PC-9 (cell line): Measurements from ENCODE around the gene UVRAG. TPM values are rescaled to one million over a fixed set of nuclear protein-coding genes. Genes with fewer than 3 reads are reported as not detected.

Source experiments
- Bru-seq: library from RNA; stranded (reverse); fragments of 400-500 nt; gene quantifications from one replicate; lab custom pipeline; 2021; lab: Mats Ljungman, UMichigan
- BruChase-seq, 2 experiments: library from RNA; stranded (reverse); fragments of 400-500 nt; gene quantifications; one replicate each; lab custom pipeline; 2021; lab: Mats Ljungman, UMichigan
- BruUV-seq: library from RNA; stranded (reverse); fragments of 400-500 nt; replicated peaks from 2 replicates; lab custom pipeline; 2021; lab: Mats Ljungman, UMichigan
- CTCF ChIA-PET: fragments of 300-600 bp; sonication (Branson Sonifier 250); formaldehyde crosslinking; loops from one replicate; lab custom pipeline; 2022; ENCODE audit warnings: antibody characterized with exemption; lab: Charles Lee
- POLR2A ChIA-PET: fragments of 300-600 bp; sonication (Branson Sonifier 250); formaldehyde crosslinking; loops from one replicate; lab custom pipeline; 2022; ENCODE audit warnings: antibody characterized with exemption; ENCODE audit not compliant: unreplicated experiment; lab: Charles Lee
- DNase-seq, 2 experiments: peaks; one replicate each; pipeline versions ENCODE4 v3.0.0 to v3.0.0-alpha.2; 2015 to 2022; ENCODE audit warnings: mixed read lengths in 1 of 2
- H2AFZ ChIP-seq: fragments of 200-600 bp; sonication (generic); 2 replicates; pipeline ENCODE4 v1.8.1; 2017; ENCODE audit warnings: antibody characterized with exemption
- H3F3A ChIP-seq: fragments of 200-600 bp; sonication (generic); 2 replicates; pipeline ENCODE4 v1.8.1; 2017; ENCODE audit warnings: antibody characterized with exemption, mild to moderate bottlenecking, low read depth; ENCODE audit not compliant: insufficient read depth
- H3K27ac ChIP-seq: fragments of 200-600 bp; sonication (generic); 2 replicates; pipeline ENCODE4 v1.6.1; 2016; ENCODE audit warnings: mixed run types
- H3K27me3 ChIP-seq: fragments of 200-600 bp; sonication (generic); 2 replicates; pipeline ENCODE4 v1.6.1; 2016; ENCODE audit warnings: low read depth, mixed run types; ENCODE audit not compliant: insufficient read depth
- H3K36me3 ChIP-seq: fragments of 200-600 bp; sonication (generic); 2 replicates; pipeline ENCODE4 v1.6.1; 2016; ENCODE audit warnings: low read depth, mixed run types
- H3K4me1 ChIP-seq: fragments of 200-600 bp; sonication (generic); replicated peaks from 2 replicates; pipeline ENCODE4 v1.6.1; 2016; ENCODE audit warnings: mixed run types; ENCODE audit not compliant: insufficient read depth
- H3K4me2 ChIP-seq: fragments of 200-600 bp; sonication (generic); 2 replicates; pipeline ENCODE4 v1.6.1; 2017; ENCODE audit warnings: mixed run types
- H3K4me3 ChIP-seq: fragments of 200-600 bp; sonication (generic); 2 replicates; pipeline ENCODE4 v1.6.1; 2016; ENCODE audit warnings: mixed run types
- H3K79me2 ChIP-seq: fragments of 200-600 bp; sonication (generic); 2 replicates; pipeline ENCODE4 v1.6.1; 2017; ENCODE audit warnings: low read depth, mixed run types
- H3K9me2 ChIP-seq: fragments of 200-600 bp; sonication (generic); 2 replicates; pipeline ENCODE4 v1.8.1; 2017; ENCODE audit warnings: mild to moderate bottlenecking; ENCODE audit not compliant: insufficient read depth
- H3K9me3 ChIP-seq: fragments of 200-600 bp; sonication (generic); 2 replicates; pipeline ENCODE4 v1.8.1; 2016; ENCODE audit warnings: low read depth; ENCODE audit not compliant: insufficient read depth
- H4K20me1 ChIP-seq: fragments of 200-600 bp; sonication (generic); 2 replicates; pipeline ENCODE4 v1.8.1; 2017; ENCODE audit not compliant: insufficient read depth
- EZH2 ChIP-seq: fragments of 200-600 bp; sonication (generic); IDR thresholded peaks from 2 replicates; pipeline ENCODE4 v1.8.0; 2017; ENCODE audit warnings: antibody characterized with exemption, low read depth
- intact Hi-C: fragments of 100-400 bp; cut with micrococcal nuclease; formaldehyde crosslinking; loops from one replicate; pipeline ENCODE4 v1.10.0; 2022; ENCODE audit not compliant: unreplicated experiment
- long read RNA-seq: library from polyadenylated mRNA; stranded (forward); transcript quantifications from one replicate; pipeline ENCODE4 v2.0.0, GENCODE V29; 2022
- total RNA-seq: library from RNA; stranded (reverse); gene quantifications from 2 replicates; pipeline ENCODE4 v1.2.3, GENCODE V29; 2021
- TF ChIP-seq, protein P1 (sequence below): fragments of 200-600 bp; sonication (generic); conservative IDR thresholded peaks from 2 replicates; pipeline ENCODE4 v1.6.1; 2017; ENCODE audit warnings: mixed run types, antibody characterized with exemption, mild to moderate bottlenecking, moderate library complexity

UVRAG gene
- total RNA-seq (18.6 and 20.4 TPM in 2 replicates), Bru-seq, nascent RNA (percentile 82 among the genes with signal in this experiment), BruChase-seq, experiment 1, labeled RNA remaining after a 2-hour chase (percentile 59 among the genes with signal in this experiment), BruChase-seq, experiment 2, labeled RNA remaining after a 6-hour chase (percentile 46 among the genes with signal in this experiment)
- long read RNA-seq, full-length matches to known transcripts = 29 of 36 reads
- long read RNA-seq, partial matches to known transcripts = 1 of 36 reads
- long read RNA-seq, other reads (novel, unspliced or antisense) = 6 of 36 reads

DNA sequence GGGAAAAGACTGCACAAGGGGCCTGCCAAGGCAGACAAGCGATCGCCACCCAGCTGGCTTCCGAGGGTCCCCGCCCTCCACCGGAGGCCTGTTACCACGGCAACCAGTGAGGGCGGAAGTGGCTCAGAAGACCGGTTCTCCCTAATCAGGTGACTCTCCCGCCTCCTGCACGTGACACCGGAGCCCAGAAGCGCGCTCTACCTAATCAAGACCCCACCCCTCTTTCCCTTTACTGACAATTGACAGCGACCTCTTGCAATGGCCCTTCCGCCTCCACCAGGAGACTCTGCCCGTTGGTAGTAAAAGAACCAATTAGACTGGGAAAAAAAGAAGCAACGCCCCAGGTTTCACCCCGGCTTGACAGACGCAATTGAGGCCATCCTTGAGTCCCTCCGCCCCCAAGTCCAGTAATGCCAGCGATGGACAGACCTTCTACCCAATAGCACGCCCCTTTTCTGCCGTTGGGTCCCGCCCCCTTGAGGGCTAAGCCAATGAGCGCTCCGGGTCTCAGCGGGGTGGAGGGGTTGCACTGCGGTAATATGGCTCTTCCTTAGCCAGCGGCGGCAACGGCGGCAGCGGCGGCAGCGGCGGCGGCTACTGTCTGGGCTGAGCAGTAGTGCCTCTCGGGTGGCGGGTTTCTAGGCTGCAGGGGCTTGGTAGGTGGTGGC is at the start of gene UVRAG:
Gene UVRAG (plus strand): TSS at position 534 of the 668 bp plus-strand sequence. CDS start 198 bp downstream, outside the sequence.
- Histone ChIP-seq H3K79me2 (peaks cover 44% of the 10 kb centered on the region), H3K27me3 (no peaks in the 10 kb centered on the region), H3K27ac (peak within 1 kb of the TSS; percentile 78), H3F3A (peaks cover 38% of the 10 kb centered on the region), H2AFZ (peak within 1 kb of the TSS; percentile 84), H3K4me2 (peak within 1 kb of the TSS; percentile 85), H3K4me1 (peaks cover 49% of the 10 kb centered on the region), H3K9me2 (no peaks in the 10 kb centered on the region), H4K20me1 (no peaks in the 10 kb centered on the region), H3K4me3 (peak within 1 kb of the TSS; percentile 84), H3K36me3 (no peaks in the 10 kb centered on the region), H3K9me3 (no peaks in the 10 kb centered on the region)
- TF ChIP-seq EZH2 = no peak
- intact Hi-C loops = loop anchor here (1.0 to 10.0 kb wide), 4 partner anchors 52 to 820 kb away; no protein-coding TSS in a partner anchor
- ChIA-PET POLR2A (interaction anchor here (0.5 to 1.0 kb wide), 5 partner anchors 12 to 434 kb away, joined by 3 to 4 read pairs (median 3); no protein-coding TSS in a partner anchor), CTCF (interaction anchor here (1.9 kb wide), 1 partner anchor 11 kb away, joined by 7 read pairs; no protein-coding TSS in a partner anchor)
- no TSS peak for BruUV-seq
- peak; percentile 99 to 100 for DNase-seq

DNA sequence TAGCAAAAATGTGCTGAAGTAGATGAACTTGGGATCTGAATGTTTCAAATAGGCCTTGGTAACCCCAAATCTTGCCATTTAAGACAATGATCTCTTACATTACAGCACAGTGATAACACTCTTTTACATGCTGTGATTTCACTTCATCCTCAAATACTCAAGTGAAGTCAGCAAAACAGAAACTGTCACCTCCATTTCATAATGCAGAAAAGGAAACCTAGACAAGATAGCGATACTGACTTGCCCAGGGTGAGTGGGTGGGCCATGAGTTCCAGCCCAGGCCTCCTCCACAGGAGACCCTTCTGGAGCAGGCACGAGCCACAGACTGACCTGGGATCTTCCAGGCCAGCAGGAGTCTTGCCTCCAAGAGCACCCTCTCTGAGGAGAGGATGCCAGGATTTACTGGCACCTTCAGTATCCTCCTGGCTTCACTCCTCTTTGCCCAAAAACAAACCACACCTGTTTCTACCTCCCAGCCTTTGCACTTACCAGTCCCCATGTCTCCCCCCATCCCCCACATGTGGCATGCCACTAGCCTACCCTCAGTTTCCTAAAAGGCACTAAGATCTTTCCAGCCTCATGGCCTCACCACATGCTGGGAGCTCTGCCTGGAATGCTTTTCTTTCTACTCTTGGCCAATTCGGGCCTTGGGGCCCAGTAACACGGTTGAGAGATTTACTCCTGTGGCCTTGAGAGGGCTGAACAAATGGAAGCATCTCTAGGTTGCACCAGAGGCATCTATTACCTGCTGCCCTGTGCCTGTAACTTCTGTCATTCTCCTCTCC is 48.4 kb upstream of the UVRAG start:
- no peak for DNase-seq
- Histone ChIP-seq H2AFZ (no peak overlapping the region), H4K20me1 (no peaks in the 10 kb centered on the region), H3K4me2 (no peak overlapping the region), H3K27me3 (no peaks in the 10 kb centered on the region), H3K9me2 (no peaks in the 10 kb centered on the region), H3K4me3 (no peak overlapping the region), H3K4me1 (peaks cover 52% of the 10 kb centered on the region), H3F3A (peaks cover 22% of the 10 kb centered on the region), H3K27ac (no peak overlapping the region), H3K79me2 (peaks cover 24% of the 10 kb centered on the region), H3K36me3 (no peaks in the 10 kb centered on the region), H3K9me3 (no peaks in the 10 kb centered on the region)
- no peak for TF ChIP-seq EZH2
- TF ChIP-seq, protein P1, sequence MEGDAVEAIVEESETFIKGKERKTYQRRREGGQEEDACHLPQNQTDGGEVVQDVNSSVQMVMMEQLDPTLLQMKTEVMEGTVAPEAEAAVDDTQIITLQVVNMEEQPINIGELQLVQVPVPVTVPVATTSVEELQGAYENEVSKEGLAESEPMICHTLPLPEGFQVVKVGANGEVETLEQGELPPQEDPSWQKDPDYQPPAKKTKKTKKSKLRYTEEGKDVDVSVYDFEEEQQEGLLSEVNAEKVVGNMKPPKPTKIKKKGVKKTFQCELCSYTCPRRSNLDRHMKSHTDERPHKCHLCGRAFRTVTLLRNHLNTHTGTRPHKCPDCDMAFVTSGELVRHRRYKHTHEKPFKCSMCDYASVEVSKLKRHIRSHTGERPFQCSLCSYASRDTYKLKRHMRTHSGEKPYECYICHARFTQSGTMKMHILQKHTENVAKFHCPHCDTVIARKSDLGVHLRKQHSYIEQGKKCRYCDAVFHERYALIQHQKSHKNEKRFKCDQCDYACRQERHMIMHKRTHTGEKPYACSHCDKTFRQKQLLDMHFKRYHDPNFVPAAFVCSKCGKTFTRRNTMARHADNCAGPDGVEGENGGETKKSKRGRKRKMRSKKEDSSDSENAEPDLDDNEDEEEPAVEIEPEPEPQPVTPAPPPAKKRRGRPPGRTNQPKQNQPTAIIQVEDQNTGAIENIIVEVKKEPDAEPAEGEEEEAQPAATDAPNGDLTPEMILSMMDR = no peak
- POLR2A ChIA-PET = no interaction called here
- BruUV-seq = no TSS peak
- CTCF ChIA-PET = no interaction called here
- intact Hi-C loops = no loop called here

DNA sequence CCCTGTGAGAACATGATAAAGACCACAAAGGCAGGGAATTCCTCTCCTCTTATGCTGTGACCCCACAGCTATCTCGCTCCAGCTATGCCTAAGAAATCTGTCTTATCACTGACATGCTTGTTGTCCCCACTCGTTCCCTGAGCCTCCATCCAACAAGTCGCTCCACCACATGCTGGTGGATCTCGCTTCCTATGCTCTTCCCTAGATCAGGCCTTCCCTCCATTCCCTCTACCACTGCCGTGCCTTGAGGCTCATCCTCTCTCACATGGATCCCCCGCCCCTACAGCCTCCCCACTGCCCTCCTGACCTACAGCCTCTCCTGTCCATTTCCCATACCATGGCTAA is 47.8 kb upstream of the UVRAG start:
- Histone ChIP-seq H2AFZ (no peak overlapping the region), H3K9me3 (no peaks in the 10 kb centered on the region), H3K27ac (no peak overlapping the region), H3K4me3 (no peak overlapping the region), H3K9me2 (no peaks in the 10 kb centered on the region), H3F3A (peaks cover 26% of the 10 kb centered on the region), H3K79me2 (peaks cover 27% of the 10 kb centered on the region), H3K27me3 (no peaks in the 10 kb centered on the region), H3K36me3 (no peaks in the 10 kb centered on the region), H4K20me1 (no peaks in the 10 kb centered on the region), H3K4me1 (peaks cover 52% of the 10 kb centered on the region), H3K4me2 (no peak overlapping the region)
- POLR2A ChIA-PET = no interaction called here
- TF ChIP-seq, protein P1 = no peak
- no peak for TF ChIP-seq EZH2
- intact Hi-C loops = no loop called here
- CTCF ChIA-PET = no interaction called here
- no TSS peak for BruUV-seq
- DNase-seq = no peak
